H1 (cell line): ENCODE measurements around the gene HSF5.

Experiments used
- BRCA1 ChIP-seq: IDR thresholded peaks from 2 replicates; pipeline ENCODE4 v1.6.1; 2012; ENCODE audit warnings: low read depth, low read length, improper control_type of control experiment
- CBX5 ChIP-seq: fragments of 300-800, 300-1000 bp; sonication (generic); IDR thresholded peaks from 2 replicates; pipeline ENCODE4 v1.7.1; 2016; ENCODE audit warnings: antibody characterized with exemption, low read length, low read depth
- EZH2 ChIP-seq: fragments of 200-600 bp; sonication (generic); IDR thresholded peaks from 2 replicates; pipeline ENCODE4 v1.7.1; 2012; ENCODE audit warnings: low read depth, mild to moderate bottlenecking, moderate library complexity, low read length, inconsistent platforms; ENCODE audit not compliant: severe bottlenecking
- HDAC2 ChIP-seq, 2 experiments: fragments of 300-600 bp in 1 of 2; sonication (generic) in 1 of 2; IDR thresholded peaks; 2 replicates each; pipeline ENCODE4 v1.6.1; 2011 to 2012; ENCODE audit warnings: low read depth in 2 of 2, low read length in 2 of 2, mild to moderate bottlenecking in 2 of 2, moderate library complexity in 2 of 2, borderline replicate concordance in 1 of 2, inconsistent platforms in 1 of 2
- PHF8 ChIP-seq: fragments of 200-600 bp; sonication (generic); conservative IDR thresholded peaks from 2 replicates; pipeline ENCODE4 v1.7.1; 2012; ENCODE audit warnings: low read depth, mild to moderate bottlenecking, inconsistent platforms, low read length, moderate library complexity
- POLR2A ChIP-seq, 2 experiments: IDR thresholded peaks; 1 replicate in 1 of 2; 2 replicates in 1 of 2; pipeline ENCODE4 v1.6.1; 2011; ENCODE audit warnings: low read depth in 2 of 2, low read length in 2 of 2, mild to moderate bottlenecking in 2 of 2; ENCODE audit errors: control extremely low read depth in 1 of 2
- POLR2AphosphoS5 ChIP-seq: IDR thresholded peaks from 2 replicates; pipeline ENCODE4 v1.6.1; 2011; ENCODE audit warnings: low read depth, low read length
- RFX5 ChIP-seq: IDR thresholded peaks from 2 replicates; pipeline ENCODE4 v1.6.1; 2011; ENCODE audit warnings: low read depth, low read length, improper control_type of control experiment, borderline replicate concordance
- SIX5 ChIP-seq: IDR thresholded peaks from 2 replicates; pipeline ENCODE4 v1.6.1; 2011; ENCODE audit warnings: mild to moderate bottlenecking, low read depth, low read length
- SP1 ChIP-seq: IDR thresholded peaks from 2 replicates; pipeline ENCODE4 v1.6.1; 2011; ENCODE audit warnings: low read depth, low read length
- ZNF274 ChIP-seq: IDR thresholded peaks from 2 replicates; pipeline ENCODE4 v1.7.0; 2012; ENCODE audit warnings: low read length, borderline replicate concordance; ENCODE audit errors: extremely low read depth
- TF ChIP-seq, protein P1 (sequence below), 3 experiments: IDR thresholded peaks; 1 replicate in 2 of 3; 2 replicates in 1 of 3; pipeline versions ENCODE4 v1.5.1 to v1.6.1; 2011; ENCODE audit warnings: low read length in 3 of 3, mild to moderate bottlenecking in 3 of 3, inconsistent platforms in 2 of 3, low read depth in 1 of 3, moderate library complexity in 1 of 3; ENCODE audit not compliant: insufficient read depth in 1 of 3; ENCODE audit errors: control extremely low read depth in 1 of 3
- TF ChIP-seq, protein P2 (sequence below): IDR thresholded peaks from 2 replicates; pipeline ENCODE4 v1.6.1; 2012; ENCODE audit warnings: inconsistent platforms

DNA sequence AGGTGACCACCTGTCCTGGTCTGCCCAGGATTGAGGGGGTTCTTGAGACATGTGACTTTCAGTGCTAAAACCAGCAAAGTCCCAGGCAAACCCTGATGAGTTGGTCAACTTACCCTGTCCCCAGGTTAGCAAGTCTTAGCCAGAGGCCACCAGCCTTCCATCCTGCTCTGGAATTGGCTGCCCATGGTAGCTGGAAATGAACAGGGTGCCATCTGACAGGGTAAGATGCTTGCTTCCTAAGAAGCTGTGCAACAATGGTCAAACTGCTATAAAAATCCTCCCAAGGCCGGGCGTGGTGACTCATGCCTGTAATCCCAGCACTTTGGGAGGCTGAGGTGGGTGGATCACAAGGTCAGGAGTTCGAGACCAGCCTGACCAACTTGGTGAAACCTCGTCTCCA is 49.1 kb upstream of the HSF5 start:
- TF ChIP-seq HDAC2 (IDR thresholded peaks at IDR 0.05; ENCODE audit: borderline replicate concordance in 1 of 2, low read depth in 2 of 2, low read length in 2 of 2): no peak
- TF ChIP-seq ZNF274: no peak
- TF ChIP-seq POLR2AphosphoS5: no peak
- TF ChIP-seq POLR2A (IDR thresholded peaks at IDR 0.05; ENCODE audit: control extremely low read depth in 1 of 2, low read depth in 2 of 2, low read length in 2 of 2): no peak
- TF ChIP-seq, protein P1, sequence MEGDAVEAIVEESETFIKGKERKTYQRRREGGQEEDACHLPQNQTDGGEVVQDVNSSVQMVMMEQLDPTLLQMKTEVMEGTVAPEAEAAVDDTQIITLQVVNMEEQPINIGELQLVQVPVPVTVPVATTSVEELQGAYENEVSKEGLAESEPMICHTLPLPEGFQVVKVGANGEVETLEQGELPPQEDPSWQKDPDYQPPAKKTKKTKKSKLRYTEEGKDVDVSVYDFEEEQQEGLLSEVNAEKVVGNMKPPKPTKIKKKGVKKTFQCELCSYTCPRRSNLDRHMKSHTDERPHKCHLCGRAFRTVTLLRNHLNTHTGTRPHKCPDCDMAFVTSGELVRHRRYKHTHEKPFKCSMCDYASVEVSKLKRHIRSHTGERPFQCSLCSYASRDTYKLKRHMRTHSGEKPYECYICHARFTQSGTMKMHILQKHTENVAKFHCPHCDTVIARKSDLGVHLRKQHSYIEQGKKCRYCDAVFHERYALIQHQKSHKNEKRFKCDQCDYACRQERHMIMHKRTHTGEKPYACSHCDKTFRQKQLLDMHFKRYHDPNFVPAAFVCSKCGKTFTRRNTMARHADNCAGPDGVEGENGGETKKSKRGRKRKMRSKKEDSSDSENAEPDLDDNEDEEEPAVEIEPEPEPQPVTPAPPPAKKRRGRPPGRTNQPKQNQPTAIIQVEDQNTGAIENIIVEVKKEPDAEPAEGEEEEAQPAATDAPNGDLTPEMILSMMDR (IDR thresholded peaks at IDR 0.05; ENCODE audit: control extremely low read depth in 1 of 3, insufficient read depth in 1 of 3, low read depth in 1 of 3, low read length in 3 of 3): no peak
- no peak for TF ChIP-seq BRCA1
- no peak for TF ChIP-seq SP1
- TF ChIP-seq, protein P2, sequence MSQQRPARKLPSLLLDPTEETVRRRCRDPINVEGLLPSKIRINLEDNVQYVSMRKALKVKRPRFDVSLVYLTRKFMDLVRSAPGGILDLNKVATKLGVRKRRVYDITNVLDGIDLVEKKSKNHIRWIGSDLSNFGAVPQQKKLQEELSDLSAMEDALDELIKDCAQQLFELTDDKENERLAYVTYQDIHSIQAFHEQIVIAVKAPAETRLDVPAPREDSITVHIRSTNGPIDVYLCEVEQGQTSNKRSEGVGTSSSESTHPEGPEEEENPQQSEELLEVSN: no peak
- no peak for TF ChIP-seq CBX5
- no peak for TF ChIP-seq EZH2
- TF ChIP-seq PHF8: no peak
- TF ChIP-seq RFX5: no peak
- no peak for TF ChIP-seq SIX5
